Erythroblast (primary cell): ENCODE results near the gene TMPRSS2.

Experiments used
- GATA1 ChIP-seq: IDR thresholded peaks from 2 replicates; pipeline ENCODE4 v1.6.1; 2011; ENCODE audit warnings: low read depth, mild to moderate bottlenecking, control low read depth, low read length, moderate library complexity
- POLR2A ChIP-seq: IDR thresholded peaks from 2 replicates; pipeline ENCODE4 v1.6.1; 2011; ENCODE audit warnings: mild to moderate bottlenecking, low read length

- TF ChIP-seq POLR2A (no peak), GATA1 (no peak)
Observed at GRCh38 chr21:41477641-41478318, 30.2 kb downstream of the TMPRSS2 start.
